GM15510 (cell line): ENCODE data around the gene TRAPPC3L.

Experiments used
- POLR2A ChIP-seq: IDR thresholded peaks from 3 replicates; pipeline ENCODE4 v1.6.1; 2011; ENCODE audit warnings: borderline replicate concordance; ENCODE audit not compliant: insufficient read length; ENCODE audit errors: extremely low read depth

The TRAPPC3L gene

DNA sequence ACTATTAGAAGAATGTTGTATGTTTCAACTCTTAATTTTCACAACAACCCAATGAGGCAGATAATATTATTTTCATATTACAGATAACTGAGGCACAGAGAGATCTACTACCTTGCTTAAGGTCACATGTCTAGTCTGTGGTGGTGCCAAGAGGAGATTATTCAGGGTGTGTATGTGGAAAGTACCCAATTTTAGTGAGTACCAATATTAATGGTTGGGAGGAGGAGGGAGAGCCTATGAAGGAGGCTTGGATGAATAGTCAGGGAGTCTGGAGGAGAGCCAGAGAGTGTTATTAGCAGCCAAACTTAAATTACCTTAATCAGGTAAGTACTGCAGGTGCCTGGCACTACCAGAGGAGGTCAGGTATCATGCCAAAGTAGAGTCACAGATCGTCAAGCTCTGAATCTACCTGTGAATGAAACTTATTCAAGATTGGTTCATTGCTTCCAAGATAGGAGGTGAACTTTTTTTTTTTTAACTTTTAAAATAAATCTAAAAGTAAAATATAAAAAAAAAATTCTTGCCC lies 95.2 kb downstream of the TRAPPC3L start:
- TF ChIP-seq POLR2A, result no peak

DNA sequence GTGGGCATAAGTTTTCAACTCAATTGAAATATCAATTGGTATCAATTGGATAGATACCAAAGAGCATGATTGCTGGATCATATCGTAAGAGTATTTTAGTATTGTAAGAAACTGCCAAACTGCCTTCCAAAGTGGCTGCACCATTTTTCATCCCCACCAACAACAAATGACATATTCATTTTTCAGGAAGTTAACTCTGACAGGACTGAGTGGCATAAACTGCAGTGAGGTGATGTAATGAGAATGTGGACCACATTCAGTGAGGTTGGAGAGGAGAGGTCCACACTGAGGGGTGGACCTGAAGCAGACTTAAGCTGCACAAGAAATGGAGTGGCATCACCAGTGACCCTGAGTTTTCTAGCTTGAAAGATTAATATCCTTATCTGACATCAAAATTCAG lies 95.9 kb downstream of the TRAPPC3L start:
- TF ChIP-seq POLR2A, result no peak

DNA sequence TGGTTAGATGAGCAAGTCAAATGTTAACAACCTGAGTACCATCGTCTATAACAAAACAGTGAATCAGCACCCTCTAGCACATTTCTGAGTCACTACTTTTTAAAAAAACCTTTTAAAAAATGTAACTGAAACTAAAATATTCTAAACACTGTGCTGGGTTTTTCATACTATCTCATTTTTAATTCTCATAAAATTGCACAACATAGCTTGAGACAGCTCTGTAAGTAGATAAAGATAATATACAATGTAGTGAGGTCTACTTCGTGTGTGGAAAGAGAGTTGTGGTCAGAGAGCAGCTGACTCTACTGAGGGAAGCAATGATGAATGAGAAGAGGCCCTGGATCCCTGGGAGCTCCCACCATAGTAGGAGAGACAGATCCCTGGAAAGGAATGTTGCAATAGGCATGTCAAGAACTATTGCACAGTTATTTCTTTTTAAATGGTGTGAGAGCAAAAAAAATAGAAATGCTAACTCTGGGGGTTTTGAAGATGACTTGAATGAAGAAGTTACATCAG lies 97.9 kb downstream of the TRAPPC3L start:
- no peak for TF ChIP-seq POLR2A

DNA sequence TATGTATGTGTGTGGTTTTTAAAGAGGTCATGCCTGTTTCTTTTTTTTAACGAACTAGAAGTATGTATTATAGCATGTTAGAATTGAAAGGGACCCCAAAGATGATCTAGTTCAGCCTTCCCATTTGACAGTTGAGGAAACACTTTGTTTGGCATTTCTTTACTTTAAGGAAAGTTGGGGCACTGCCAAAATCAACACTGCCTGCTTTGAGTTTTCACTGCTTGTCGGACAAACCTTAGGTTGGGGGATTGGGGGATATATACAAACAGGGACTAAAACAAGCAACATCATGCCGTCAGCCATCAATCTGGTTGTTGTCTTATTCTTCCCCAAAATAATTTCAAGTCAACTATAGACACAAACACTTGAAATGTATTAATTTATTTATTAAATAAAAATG lies 98.4 kb downstream of the TRAPPC3L start:
- TF ChIP-seq POLR2A, result no peak

DNA sequence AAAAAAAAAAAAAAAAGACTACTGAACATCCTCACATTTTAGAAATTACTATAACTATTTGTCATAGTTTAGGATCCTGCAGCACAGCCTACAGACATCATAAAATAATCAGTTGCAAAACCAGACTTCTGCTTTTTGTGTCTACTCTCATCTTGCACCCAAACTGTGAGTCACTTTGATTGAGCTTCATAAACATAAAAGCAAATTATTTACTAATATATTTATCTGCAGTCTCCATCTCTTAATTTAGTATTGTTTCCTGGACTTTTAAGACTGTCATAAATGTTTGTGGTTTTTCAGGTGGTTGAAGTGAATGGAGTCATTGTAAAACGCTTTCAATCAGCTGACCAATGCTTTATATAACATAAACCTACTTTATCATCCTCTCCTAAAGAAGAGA lies 99.1 kb downstream of the TRAPPC3L start:
- TF ChIP-seq POLR2A, result no peak

DNA sequence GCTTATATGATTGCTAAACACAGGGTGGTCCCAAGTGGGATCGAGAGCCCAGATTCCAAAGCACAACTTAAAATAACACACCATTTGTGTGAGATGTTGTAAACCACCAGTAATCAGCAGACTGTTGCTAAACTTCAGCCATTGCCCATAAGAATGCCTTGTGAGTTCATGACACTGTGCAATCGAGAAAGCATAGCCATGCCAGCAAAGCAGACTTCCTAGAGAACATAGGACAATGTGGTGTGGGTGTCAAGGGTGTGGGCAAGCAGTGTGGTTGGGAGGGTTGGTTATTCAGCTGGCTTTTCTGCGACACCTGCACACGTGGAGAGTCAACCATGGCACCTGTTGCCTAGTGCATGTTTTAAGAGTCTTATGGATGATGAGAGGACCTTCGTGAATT lies 100.4 kb downstream of the TRAPPC3L start:
- TF ChIP-seq POLR2A, result no peak
